B cell (primary cell): ENCODE results near the gene AZIN2.

ENCODE experiments used
- CTCF ChIP-seq: fragments of 200-600 bp; IDR thresholded peaks from one replicate; pipeline ENCODE4 v1.8.0; 2022; ENCODE audit warnings: antibody characterized with exemption, mild to moderate bottlenecking
- EZH2 ChIP-seq: IDR thresholded peaks from 2 replicates; pipeline ENCODE4 v1.6.1; 2012; ENCODE audit warnings: borderline replicate concordance, low read depth, mild to moderate bottlenecking, moderate library complexity, low read length; ENCODE audit not compliant: insufficient read depth, poor library complexity, severe bottlenecking

GRCh38 chr1:33056426-33056825 lies 24.5 kb upstream of the AZIN2 start:
- TF ChIP-seq CTCF (no peak), EZH2 (no peak)
